ENCODE data around the gene PPP2R5B. TPM values are rescaled to one million over a fixed set of nuclear protein-coding genes. Genes with fewer than 3 reads are reported as not detected.

The PPP2R5B gene
- total and polyA plus RNA-seq, 9 of the 15 experiments (the other 6 are each of a cell fraction or from before 2014, with no cell fraction given): 0.10 to 7.8 (median 3.3) TPM

GRCh38 chr11:64923944-64924909 is at the start of gene PPP2R5B (continued):
- TF ChIP-seq HDAC6 (IDR thresholded peaks at IDR 0.05; ENCODE audit: low read depth, low read length) (no peak), CXXC5 (CRISPR knock-in tag; IDR thresholded peaks at IDR 0.05) (peak; percentile 93), RBM22 (IDR thresholded peaks at IDR 0.05; ENCODE audit: low read depth, low read length, poor library complexity, severe bottlenecking) (peak; percentile 54), ZNF212 (CRISPR knock-in tag; IDR thresholded peaks at IDR 0.05) (no peak), RNF2 (IDR thresholded peaks at IDR 0.05) (peak; percentile 86), HNRNPK (IDR thresholded peaks at IDR 0.05; ENCODE audit: low read depth, low read length, poor library complexity, severe bottlenecking) (peak; percentile 58), ZBTB12 (CRISPR knock-in tag; IDR thresholded peaks at IDR 0.05) (peak; percentile 40; the same call in 1 of the 2 replicates), PHB2 (IDR thresholded peaks at IDR 0.05; ENCODE audit: low read depth) (0 out of 2 replicates have a peak, but pooled peaks have one; percentile 44), PHF8 (IDR thresholded peaks at IDR 0.05; ENCODE audit: borderline replicate concordance, low read length) (peak; percentile 44; the same call in 1 of the 2 replicates), E2F1 (CRISPR knock-in tag; IDR thresholded peaks at IDR 0.05) (peak; percentile 86; the same call in 1 of the 2 replicates), MXI1 (IDR thresholded peaks at IDR 0.05; ENCODE audit: low read depth, low read length) (peak; percentile 39; the same call in 1 of the 2 replicates), E2F3 (CRISPR knock-in tag; IDR thresholded peaks at IDR 0.05) (0 out of 2 replicates have a peak, but pooled peaks have one; percentile 9), JUNB (CRISPR knock-in tag; conservative IDR thresholded peaks at IDR 0.05) (peak; percentile 83), SLC30A9 (CRISPR knock-in tag; IDR thresholded peaks at IDR 0.05) (no peak), ZFP1 (CRISPR knock-in tag; IDR thresholded peaks at IDR 0.05) (no peak), CREM (IDR thresholded peaks at IDR 0.05; ENCODE audit: low read depth) (peak; percentile 92), DLX4 (CRISPR knock-in tag; IDR thresholded peaks at IDR 0.05) (no peak), BACH1 (tag; IDR thresholded peaks at IDR 0.05) (no peak; the same call in 1 of the 2 replicates), CBX8 (IDR thresholded peaks at IDR 0.05; ENCODE audit: borderline replicate concordance, extremely low read depth, low read depth, low read length, poor library complexity, severe bottlenecking) (no peak)
- TF ChIP-seq, protein P1, sequence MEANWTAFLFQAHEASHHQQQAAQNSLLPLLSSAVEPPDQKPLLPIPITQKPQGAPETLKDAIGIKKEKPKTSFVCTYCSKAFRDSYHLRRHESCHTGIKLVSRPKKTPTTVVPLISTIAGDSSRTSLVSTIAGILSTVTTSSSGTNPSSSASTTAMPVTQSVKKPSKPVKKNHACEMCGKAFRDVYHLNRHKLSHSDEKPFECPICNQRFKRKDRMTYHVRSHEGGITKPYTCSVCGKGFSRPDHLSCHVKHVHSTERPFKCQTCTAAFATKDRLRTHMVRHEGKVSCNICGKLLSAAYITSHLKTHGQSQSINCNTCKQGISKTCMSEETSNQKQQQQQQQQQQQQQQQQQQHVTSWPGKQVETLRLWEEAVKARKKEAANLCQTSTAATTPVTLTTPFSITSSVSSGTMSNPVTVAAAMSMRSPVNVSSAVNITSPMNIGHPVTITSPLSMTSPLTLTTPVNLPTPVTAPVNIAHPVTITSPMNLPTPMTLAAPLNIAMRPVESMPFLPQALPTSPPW (CRISPR knock-in tag; IDR thresholded peaks at IDR 0.05): peak; percentile 100
- TF ChIP-seq, protein P2, sequence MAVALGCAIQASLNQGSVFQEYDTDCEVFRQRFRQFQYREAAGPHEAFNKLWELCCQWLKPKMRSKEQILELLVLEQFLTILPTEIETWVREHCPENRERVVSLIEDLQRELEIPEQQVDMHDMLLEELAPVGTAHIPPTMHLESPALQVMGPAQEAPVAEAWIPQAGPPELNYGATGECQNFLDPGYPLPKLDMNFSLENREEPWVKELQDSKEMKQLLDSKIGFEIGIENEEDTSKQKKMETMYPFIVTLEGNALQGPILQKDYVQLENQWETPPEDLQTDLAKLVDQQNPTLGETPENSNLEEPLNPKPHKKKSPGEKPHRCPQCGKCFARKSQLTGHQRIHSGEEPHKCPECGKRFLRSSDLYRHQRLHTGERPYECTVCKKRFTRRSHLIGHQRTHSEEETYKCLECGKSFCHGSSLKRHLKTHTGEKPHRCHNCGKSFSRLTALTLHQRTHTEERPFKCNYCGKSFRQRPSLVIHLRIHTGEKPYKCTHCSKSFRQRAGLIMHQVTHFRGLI (CRISPR knock-in tag; IDR thresholded peaks at IDR 0.05): no peak
